NCI-H1092 treated with DMSO at 0.1 percent for 48 hours (cell line): ENCODE results near the gene ATG4C.

Source experiments
- DNase-seq: peaks from one replicate; lab custom pipeline; 2025; lab: John Stamatoyannopoulos, UW

Gene ATG4C

DNA sequence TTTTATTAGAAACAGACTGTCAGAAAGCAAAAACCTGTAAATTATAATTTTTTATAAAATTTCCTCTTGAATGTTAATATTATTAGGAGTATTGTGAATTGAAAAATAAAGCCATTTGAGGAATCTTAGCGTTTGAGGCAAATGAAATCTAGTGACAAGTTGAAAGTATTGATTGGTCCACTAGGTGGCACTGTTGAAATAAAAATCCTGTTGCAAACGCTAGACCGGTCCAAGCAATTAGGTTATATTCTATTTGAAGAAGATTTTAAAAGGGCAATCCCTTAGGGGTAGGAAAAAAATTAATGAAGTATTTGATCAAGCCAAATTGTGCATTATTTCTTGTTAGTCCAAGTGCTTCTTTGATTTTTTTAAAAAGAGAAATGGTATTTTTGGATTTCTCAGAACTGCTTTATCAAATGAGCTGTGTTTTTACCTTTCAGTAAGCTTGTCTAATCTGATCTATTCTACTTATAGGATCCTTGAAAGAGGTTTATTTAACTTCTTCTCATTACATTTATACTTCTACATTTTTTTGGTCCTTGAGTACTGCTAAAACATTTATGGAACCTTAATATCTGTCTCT, 57.7 kb downstream of the ATG4C start:
- peak; percentile 53 for DNase-seq

DNA sequence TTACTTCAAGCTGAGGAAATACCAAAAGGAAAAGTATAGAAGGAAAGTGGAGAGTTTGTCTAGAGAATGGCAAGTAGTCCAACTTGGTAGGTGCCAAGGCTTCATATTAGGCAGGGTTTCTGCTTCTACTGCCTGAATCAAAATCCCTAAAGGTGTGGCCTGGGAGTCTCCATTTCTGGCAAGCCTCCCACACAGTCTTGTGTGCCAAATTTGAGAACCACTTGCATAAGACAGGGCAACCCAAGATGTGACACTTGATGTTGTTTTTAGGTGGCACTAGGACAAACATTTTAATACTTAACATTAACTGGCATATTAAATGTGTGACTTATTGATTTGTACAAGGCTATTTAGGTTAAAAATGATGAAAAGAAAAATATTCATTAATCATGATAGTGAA, 60.1 kb downstream of the ATG4C start:
- no peak for DNase-seq

DNA sequence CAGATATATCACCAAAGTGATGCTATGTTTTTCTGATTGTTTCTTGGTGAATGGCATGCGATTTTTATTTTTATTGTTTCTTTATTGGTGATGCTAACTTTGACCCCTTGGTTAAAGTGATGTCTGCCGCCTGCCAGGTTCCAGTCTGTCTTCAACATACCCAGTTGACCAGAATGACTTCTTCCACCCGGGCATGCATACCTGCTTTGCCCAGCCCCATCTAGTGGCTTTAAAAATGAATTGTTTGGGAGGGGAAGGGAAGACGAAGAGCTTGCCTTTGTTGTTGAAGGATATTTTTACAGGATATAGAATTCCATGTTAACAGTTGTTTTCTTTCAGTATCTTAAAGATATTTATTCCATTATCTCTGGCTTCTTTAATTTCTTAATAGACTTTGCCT, 65.1 kb downstream of the ATG4C start:
- DNase-seq, result no peak

DNA sequence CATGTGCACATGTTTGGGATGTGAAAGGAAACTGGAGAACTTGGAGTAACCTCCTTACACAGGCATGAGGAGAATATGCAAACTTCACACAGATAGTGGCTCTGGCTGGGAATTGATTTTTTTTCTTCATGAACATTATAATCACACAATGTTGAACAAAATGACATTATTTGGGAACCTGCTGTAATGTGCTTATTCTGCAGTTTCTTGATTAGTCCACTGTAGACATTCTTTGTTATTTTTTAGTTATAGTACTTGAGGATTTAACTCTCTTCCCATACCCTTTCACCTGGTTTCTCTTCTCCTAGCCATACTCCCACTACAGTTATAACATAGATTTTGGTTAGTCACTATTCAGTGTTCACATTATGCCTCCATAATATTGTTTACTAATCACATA, 68.3 kb downstream of the ATG4C start:
- DNase-seq, result no peak

DNA sequence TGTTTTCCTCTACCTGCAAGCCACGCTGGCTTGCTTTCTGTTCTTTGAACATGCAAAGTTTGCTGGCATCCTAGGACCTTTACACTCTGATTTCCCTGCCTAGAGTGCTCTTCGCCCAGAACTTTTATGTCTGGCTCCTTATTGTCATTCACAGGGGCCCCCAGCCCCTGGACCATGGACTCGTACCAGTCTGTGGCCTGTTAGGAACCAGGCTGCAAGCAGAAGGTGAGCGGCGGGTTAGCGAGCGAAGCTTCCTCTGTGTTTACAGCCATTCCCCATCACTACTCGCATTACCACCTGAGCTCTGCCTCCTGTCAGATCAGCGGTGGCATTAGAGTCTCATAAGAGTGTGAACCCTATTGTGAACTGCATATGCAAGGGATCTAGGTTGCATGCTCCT, 73.0 kb downstream of the ATG4C start:
- no peak for DNase-seq

DNA sequence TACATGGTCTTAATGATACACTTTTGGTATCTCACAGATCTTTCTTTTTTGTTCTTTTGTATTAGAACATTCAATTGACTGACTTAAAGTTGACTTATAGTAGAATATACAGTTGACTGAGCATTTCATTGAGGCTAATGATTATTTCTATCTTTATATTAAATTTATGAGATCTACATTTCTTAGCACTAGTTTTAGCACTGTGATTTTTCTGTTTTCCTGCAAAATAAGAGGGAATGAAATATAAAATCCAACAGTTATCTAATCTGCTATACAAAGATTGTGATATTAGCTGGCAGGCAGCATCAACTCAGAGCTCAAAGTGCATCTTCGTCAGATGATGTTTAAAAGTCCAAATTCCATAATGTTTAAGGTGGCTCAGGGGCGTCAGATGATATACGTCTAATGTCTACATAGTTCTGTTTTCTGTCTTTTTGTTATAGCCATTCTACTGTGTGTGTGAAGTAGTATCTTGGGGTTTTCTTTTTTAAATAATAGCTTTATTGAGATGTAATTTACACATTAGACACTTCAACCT, 85.4 kb downstream of the ATG4C start:
- DNase-seq, result no peak

DNA sequence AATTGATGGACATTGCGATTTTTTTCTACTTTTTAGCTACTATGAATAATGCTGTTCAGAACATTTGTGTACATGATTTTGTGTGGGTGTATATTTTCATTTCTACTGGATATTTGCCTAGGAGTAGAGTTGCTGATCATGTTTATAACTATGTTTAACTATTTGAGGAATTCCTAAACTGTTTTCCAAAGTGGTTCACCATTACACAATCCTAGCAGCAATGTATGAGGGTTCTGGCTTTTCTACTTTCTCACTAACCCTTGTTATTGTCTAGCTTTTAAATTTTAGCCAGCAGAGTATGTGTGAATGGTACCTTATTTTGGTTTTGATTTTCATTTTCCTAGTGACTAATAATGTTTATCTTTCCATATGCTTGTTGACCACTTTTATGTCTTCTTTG, 86.2 kb downstream of the ATG4C start:
- no peak for DNase-seq

DNA sequence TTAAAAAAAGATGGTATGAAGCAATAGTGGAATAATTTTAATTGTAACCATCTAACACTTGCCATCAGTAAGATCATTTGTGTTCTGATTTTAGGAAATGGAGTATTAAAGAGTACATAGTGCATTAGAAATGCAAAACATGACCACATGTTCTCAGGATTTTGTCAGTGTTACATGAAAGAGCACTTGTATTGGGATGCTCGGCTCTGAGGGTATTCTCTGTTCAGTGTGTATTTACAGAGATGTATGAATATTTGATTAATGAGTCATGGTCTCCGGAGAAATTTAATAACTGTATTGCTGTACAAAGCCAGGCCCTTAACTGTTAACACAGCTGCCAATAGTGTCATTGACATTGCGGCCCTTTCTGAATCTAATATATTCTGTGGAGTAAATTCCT, 91.7 kb downstream of the ATG4C start:
- no peak for DNase-seq

DNA sequence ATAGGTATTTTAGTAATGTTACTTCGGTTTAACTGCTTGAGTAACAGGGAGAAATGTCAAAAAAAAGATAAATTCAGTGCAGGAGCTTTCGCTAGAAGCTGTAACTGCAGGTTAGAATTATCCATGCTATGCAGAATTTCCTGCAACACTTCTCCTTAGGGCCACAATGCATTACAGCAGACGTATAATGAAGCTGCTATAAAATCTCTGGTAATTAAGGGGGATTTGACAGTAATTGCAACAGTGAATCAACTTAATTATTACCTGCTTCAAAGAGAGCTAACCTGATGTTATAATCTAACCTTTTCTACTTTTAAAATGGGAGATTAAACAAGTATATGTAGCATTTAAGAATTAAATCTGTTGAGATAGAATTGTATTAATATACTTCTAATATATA, 92.6 kb downstream of the ATG4C start:
- DNase-seq, result no peak

DNA sequence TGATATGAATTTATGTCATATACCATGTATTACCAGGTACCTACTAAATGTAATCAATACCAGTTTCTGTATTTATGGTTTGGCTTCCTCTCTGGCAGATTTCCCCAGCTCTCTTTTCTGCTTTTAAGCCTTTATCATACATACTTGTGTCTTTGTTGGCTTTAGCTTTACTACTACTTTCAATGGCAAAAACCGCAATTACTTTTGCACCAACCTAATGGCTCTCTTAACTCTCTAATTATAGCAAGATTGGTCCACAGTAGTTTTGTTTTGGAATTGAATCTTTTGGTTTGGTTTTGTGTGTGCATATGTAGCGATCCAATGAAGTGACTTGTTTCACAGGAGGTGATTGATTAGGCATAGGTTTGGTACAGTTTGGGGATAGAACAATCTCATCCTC, 93.6 kb downstream of the ATG4C start:
- DNase-seq, result no peak

DNA sequence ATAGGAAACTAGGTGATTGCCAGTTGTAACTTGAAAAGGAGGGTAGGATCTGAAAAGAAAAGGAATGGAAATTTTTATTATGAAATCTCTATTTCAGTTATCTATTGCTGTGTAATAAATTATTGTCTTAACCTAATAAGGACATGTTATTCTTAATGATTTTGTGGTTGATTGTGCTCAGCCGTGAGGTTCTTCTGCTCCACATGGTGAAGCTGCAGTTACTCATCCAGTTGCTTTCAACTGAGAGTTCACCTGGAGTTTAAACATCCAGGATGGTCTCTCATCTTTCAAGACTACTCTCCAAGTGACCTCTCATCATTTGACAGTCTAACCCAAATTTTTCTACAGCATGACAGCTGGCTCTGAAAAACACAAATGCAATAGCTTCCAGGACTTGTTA, 96.0 kb downstream of the ATG4C start:
- DNase-seq, result no peak

DNA sequence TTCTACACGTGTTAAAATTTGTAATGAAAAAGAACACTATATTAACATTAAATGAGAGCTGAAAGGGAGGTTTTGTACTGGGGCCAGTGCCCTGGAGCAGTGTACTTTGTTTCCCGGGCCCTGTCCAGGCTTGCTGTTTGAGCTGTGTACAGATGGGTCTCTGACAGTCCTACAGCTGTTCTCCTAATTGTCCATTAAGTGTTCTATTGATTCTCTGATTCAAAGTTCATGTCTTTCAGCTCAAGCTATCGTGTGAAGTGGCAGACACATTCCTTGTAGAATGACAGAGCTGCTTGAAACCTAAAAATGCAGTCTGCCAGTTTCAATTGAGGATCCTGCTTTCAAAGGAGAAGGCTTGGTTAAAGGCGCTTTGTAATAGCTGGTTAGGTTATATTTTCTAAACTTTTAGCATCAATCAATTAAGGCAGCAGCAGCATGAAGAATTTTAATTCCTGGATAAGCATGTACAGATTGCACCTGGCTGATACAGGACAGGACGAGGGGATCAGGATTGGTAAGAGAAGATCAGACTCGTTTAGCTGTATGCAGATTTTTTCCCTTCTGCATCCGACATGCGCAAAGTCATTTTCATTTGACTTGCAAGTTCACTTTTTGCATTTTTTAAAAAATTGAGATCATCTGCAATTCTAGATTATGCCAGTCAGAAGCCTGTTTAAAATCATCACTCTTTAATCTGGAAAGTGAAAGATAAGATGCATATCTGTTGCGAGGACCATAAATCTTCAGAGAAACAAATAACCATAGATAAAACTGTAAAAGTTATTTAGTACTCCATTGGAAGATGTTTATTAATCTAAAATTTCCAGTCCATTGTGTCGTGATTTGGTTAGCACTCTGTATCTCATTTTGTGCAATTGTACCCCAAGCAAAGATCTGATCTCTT, 98.5 kb downstream of the ATG4C start:
- no peak for DNase-seq

DNA sequence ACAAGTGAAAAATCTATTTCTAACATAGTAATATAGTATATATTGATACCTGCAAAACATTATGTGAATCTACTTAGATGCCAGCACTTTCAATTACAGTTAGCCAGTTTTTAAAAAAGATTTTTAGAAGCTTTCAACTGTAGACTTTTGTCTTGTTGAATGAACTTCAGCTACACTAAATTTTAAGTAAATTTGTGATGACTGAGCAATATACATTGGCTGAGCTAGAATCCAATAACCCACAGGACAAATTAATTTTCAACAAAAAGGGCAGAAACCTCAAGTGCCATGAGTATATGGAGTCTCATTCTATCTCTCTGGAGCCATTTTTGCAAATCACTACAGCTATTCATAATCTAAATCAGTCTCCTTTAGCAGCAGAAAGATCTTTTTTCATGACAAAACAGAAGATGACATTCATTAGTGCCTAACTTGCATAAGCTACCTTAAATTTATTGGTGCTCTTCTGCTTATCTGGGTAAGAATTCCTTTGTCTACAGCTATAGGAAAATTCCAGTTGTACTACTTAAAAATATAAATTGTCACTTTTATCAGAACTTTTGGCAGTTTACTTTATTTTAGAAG, 100.3 kb downstream of the ATG4C start:
- no peak for DNase-seq

DNA sequence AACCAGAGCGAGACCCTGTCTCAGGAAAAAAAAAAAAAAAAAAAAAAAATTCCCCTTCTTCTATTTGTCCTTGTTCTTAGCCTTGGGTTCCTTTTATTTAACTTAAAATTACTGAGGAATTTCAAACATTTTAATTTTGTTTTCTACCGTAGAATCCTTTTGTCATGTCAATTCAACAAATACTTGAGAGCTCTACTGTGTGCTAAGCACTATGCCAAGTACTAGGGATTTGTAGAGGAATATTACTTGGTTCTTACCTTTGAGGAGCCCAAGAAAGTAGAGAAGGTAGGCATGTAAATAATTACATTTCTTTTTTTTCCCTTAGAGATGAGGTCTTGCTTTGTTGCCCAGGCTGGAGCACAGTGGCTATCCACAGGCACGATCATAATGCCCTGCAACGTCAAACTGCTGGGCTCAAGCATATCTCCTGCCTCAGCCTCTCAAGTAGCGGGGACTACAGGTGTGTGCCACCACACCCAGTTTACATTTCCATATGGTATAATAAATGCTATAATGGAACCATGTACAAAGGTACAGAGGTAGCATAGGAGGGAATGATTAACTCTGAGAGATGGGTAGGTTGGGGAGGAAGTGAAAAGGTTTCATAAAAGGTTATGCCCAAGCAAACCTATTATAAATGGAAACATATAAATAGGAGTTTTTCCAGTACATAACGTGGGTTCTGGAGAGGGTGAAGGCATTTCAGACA, 104.0 kb downstream of the ATG4C start:
- no peak for DNase-seq

DNA sequence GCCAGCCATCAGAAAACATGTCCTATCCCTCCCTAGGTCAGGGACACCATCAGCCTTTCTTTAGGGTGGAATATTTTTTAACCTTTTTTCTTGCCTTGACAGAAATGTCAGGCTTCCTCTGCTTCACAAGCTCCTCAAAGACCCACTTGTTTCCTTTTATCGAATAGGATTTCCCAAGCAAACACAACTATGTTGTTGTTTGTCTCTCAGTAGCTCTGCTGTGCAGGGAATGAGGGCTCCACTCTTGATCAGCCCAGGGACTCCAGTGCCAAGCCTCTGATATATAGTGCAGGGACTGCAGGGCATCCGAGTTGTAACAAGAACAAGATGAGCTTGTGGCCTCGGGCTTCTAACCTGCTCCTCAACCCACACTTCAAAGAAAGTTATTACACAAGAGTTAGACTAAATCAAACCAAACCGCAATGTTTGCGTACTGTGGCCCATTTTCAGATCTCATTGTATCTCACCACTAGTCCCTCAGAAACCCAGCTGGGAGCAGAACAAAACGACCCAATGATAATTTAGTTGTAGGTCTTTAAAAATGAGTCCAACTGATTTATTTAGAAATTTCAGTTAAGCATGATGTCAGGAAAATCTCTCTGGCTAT, 108.1 kb downstream of the ATG4C start:
- DNase-seq, result no peak

DNA sequence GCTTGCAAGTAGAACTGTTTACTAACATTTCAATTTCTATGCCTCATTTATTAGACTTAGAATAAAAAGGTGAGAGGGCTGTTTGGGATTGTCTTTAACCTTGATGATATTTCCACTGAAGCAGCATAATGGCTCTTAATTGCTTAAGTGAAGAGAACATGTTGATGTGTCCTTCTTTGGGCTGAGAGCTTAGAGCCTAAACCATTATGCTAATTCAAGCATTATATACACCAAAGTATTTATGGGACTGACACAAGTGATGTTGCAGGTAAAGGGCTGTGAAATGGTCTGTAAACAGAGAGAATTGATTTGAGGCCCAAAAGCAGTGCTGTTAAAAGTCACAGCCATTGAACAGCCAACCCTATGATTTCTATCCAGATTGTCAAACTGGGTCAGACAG, 113.9 kb downstream of the ATG4C start:
- no peak for DNase-seq

DNA sequence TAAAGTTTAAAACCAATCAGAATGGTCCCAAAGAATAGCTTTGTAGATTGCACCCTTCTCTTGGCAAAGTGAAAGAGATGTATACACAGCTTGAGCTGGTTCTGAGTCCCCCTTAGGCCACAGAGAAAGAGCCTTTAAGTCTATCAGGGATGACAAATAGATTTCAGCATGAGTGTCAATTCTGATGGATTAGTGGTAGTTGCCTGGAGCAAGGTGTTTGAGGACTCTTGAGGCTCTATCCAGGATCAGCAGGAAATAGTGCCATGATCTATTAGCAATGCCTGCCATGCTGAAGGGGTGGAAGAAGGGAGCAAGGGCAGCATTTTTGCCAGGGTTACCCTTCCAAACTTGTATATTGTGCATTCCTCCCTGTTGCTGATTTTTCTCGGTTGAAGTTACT, 116.6 kb downstream of the ATG4C start:
- no peak for DNase-seq

DNA sequence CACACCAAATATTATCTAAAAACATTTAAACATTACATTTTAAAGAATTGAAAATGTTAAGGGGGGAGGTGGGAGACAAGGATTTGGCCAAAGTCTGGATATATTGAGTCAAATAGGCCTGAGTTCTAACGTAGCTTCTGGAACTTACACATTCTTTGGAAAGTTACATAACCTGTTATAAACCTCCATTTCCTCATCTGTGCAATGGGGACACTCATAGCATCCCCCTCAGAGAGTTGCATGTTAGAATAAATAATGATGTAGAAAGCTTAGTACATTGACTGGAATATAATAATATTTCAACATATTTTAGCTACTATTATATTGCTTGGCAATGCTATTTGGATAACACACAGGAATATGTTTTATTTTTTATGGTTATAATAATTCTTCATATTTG, 117.7 kb downstream of the ATG4C start:
- DNase-seq, result no peak

DNA sequence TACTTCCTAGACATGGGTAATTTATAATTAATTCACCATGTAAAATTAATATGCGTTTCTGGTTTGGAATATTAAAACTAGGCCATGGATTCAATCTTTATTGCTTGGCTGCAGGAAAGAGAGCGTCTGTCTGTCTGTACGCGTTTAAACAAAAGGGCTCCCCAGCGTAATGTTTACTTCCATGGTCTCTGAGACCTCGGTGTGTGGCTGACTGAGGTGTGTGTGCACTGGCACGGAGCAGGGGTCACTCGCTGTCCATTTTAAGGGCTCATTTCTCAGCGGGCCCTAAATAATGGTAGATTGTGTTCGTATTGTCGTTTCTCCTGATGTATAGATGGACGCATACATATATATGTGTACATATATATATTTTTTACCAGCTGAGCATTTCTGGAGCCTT, 119.6 kb downstream of the ATG4C start:
- no peak for DNase-seq

DNA sequence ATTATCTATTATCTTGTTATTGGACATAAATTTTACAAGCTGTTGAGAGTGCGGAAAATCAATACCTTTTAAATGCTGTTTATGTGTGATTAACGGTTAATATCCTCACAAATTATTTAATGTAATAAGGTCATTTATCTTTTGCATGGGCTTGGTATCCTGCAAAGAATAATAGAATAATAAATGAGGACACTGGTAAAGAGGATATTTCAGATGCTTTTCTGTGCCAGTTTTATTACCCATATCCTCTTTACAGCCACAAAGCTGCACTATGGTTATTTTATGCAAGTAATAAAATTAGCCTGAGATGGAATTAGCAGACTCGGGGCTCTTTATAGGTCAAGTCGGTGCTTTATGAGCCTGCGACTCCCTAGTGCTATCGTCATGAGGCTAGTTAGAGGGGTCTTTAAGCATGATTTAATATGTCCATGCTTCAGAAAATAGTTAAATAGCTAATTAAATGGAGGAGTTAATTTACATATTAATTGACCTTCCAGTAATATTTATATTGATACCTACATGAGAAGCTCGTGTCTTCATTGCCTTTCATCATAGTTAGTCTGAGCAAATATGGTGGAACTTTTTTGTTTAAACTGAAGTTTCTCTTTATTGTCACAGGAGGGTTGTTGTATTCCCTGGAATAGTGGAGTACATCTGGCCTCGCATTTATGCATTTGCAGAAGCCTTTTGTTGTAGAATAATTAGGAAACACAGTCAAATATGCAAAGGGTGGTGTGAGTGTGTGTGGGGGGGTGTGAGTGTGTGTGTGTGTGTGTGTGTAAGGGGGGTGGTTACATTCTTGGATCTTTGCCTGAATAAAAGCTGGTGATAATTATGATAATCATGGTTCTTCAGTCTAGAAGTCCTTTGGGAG, 120.3 kb downstream of the ATG4C start:
- DNase-seq, result peak; percentile 44

DNA sequence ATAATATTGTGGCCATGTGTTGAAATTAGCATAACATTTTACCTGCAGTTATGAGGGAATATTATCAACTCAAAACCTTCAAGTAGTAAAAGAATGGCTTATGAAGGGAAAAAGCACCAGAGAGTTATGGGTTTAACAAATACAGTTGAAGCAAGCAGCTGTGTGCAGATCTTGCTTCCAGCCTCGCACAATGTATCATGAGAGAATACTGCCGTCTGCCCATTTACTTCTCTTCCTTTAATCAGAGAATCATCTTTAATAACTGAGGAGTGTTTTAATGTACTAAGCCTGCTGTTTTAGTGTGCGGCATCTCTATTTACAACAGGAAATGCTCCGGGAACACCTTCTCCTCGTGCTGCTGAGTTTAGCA, 120.9 kb downstream of the ATG4C start:
- peak; percentile 77 for DNase-seq
